Adrenal gland (tissue), 5 donors: ENCODE data around the gene PCYT2.

ENCODE experiments used
- CTCF ChIP-seq, 6 experiments: fragments of 450-650 bp in 4 of 6; fragments of 200-600 bp in 2 of 6; sonication (generic) in 1 of 6; IDR thresholded peaks; 1 replicate in 5 of 6; 2 replicates in 1 of 6; pipeline versions ENCODE4 v1.5.1 to v1.8.0; 2016 to 2021; ENCODE audit warnings: antibody characterized with exemption in 6 of 6, mild to moderate bottlenecking in 2 of 6, moderate library complexity in 1 of 6
- POLR2A ChIP-seq, 2 donors: fragments of 450-650 bp; IDR thresholded peaks; one replicate each; pipeline ENCODE4 v1.6.1; 2017; ENCODE audit warnings: antibody characterized with exemption in 2 of 2, mild to moderate bottlenecking in 2 of 2, moderate library complexity in 1 of 2
- donor health status: DM: no; HTN: no; CAD: no.

GRCh38 chr17:81913394-81914102, 2.3 kb upstream of the PCYT2 start:
- TF ChIP-seq POLR2A (IDR thresholded peaks at IDR 0.05): no peak
- TF ChIP-seq CTCF (IDR thresholded peaks at IDR 0.05): no peak
